ENCODE data around the gene MGAT4B. TPM values are rescaled to one million over a fixed set of nuclear protein-coding genes. Genes with fewer than 3 reads are reported as not detected.

MGAT4B gene
- total and polyA plus RNA-seq, 2 of the 13 experiments (the other 11 are each of a cell fraction or from before 2014, with no cell fraction given): 93.5 to 130 TPM

DNA sequence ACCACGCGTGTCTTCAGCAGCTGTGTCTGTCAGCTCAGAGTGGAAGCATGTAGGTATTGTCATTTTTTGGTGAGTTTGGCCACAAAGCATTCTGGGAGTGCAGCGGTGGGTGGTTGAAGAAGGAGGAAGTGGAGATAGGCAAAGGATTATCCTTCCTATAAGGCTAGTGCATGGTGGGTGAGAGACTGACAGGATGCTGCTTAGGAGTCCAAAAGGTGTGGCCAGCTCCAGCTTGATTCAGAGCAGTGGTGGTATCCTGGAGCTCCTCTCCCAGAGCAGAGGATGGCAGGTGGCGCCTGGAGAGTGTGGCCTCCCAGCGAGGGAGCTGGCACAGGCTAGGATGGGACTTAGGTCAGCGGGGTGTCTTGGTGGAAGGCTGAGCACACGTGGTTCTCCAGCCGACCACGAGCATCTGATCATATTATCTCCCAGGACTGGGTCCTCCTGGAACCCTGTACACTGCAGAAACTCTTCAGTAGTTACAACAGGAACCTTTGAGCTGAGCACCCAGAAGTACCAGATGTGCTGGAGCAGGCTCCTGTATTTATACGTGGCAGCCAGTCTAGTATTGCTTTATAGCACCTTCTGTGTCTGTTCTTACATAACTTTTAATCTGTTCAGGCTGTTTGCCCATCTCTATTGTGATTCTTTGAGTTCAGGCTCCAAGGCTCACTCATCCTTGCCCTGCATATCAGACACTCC, 44.4 kb downstream of the MGAT4B start (continued):
- TF ChIP-seq, protein P1, sequence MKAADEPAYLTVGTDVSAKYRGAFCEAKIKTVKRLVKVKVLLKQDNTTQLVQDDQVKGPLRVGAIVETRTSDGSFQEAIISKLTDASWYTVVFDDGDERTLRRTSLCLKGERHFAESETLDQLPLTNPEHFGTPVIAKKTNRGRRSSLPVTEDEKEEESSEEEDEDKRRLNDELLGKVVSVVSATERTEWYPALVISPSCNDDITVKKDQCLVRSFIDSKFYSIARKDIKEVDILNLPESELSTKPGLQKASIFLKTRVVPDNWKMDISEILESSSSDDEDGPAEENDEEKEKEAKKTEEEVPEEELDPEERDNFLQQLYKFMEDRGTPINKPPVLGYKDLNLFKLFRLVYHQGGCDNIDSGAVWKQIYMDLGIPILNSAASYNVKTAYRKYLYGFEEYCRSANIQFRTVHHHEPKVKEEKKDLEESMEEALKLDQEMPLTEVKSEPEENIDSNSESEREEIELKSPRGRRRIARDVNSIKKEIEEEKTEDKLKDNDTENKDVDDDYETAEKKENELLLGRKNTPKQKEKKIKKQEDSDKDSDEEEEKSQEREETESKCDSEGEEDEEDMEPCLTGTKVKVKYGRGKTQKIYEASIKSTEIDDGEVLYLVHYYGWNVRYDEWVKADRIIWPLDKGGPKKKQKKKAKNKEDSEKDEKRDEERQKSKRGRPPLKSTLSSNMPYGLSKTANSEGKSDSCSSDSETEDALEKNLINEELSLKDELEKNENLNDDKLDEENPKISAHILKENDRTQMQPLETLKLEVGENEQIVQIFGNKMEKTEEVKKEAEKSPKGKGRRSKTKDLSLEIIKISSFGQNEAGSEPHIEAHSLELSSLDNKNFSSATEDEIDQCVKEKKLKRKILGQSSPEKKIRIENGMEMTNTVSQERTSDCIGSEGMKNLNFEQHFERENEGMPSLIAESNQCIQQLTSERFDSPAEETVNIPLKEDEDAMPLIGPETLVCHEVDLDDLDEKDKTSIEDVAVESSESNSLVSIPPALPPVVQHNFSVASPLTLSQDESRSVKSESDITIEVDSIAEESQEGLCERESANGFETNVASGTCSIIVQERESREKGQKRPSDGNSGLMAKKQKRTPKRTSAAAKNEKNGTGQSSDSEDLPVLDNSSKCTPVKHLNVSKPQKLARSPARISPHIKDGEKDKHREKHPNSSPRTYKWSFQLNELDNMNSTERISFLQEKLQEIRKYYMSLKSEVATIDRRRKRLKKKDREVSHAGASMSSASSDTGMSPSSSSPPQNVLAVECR (CRISPR knock-in tag; IDR thresholded peaks at IDR 0.05; ENCODE audit: borderline replicate concordance): no peak
- TF ChIP-seq PTBP1 (IDR thresholded peaks at IDR 0.05; ENCODE audit: low read depth, low read length, poor library complexity, severe bottlenecking) (no peak), BCL6 (CRISPR knock-in tag; IDR thresholded peaks at IDR 0.05) (no peak), ZNF563 (CRISPR knock-in tag; IDR thresholded peaks at IDR 0.05) (no peak), KAT8 (CRISPR knock-in tag; IDR thresholded peaks at IDR 0.05) (0 out of 2 replicates have a peak, but pooled peaks have one; percentile 13), GLI4 (CRISPR knock-in tag; IDR thresholded peaks at IDR 0.05; ENCODE audit: borderline replicate concordance) (no peak), PHF21A (CRISPR knock-in tag; IDR thresholded peaks at IDR 0.05) (no peak), ZNF557 (CRISPR knock-in tag; IDR thresholded peaks at IDR 0.05) (no peak), MIER3 (CRISPR knock-in tag; IDR thresholded peaks at IDR 0.05; ENCODE audit: borderline replicate concordance) (no peak), XRCC5 (optimal IDR thresholded peaks at IDR 0.05; ENCODE audit: low read length) (no peak), NFE2L2 (IDR thresholded peaks at IDR 0.05; ENCODE audit: low read length) (no peak)
- TF ChIP-seq, protein P2, sequence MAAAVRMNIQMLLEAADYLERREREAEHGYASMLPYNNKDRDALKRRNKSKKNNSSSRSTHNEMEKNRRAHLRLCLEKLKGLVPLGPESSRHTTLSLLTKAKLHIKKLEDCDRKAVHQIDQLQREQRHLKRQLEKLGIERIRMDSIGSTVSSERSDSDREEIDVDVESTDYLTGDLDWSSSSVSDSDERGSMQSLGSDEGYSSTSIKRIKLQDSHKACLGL (CRISPR knock-in tag; IDR thresholded peaks at IDR 0.05): no peak
- TF ChIP-seq, protein P3, sequence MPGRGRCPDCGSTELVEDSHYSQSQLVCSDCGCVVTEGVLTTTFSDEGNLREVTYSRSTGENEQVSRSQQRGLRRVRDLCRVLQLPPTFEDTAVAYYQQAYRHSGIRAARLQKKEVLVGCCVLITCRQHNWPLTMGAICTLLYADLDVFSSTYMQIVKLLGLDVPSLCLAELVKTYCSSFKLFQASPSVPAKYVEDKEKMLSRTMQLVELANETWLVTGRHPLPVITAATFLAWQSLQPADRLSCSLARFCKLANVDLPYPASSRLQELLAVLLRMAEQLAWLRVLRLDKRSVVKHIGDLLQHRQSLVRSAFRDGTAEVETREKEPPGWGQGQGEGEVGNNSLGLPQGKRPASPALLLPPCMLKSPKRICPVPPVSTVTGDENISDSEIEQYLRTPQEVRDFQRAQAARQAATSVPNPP (CRISPR knock-in tag; IDR thresholded peaks at IDR 0.05): no peak
- TF ChIP-seq, protein P4, sequence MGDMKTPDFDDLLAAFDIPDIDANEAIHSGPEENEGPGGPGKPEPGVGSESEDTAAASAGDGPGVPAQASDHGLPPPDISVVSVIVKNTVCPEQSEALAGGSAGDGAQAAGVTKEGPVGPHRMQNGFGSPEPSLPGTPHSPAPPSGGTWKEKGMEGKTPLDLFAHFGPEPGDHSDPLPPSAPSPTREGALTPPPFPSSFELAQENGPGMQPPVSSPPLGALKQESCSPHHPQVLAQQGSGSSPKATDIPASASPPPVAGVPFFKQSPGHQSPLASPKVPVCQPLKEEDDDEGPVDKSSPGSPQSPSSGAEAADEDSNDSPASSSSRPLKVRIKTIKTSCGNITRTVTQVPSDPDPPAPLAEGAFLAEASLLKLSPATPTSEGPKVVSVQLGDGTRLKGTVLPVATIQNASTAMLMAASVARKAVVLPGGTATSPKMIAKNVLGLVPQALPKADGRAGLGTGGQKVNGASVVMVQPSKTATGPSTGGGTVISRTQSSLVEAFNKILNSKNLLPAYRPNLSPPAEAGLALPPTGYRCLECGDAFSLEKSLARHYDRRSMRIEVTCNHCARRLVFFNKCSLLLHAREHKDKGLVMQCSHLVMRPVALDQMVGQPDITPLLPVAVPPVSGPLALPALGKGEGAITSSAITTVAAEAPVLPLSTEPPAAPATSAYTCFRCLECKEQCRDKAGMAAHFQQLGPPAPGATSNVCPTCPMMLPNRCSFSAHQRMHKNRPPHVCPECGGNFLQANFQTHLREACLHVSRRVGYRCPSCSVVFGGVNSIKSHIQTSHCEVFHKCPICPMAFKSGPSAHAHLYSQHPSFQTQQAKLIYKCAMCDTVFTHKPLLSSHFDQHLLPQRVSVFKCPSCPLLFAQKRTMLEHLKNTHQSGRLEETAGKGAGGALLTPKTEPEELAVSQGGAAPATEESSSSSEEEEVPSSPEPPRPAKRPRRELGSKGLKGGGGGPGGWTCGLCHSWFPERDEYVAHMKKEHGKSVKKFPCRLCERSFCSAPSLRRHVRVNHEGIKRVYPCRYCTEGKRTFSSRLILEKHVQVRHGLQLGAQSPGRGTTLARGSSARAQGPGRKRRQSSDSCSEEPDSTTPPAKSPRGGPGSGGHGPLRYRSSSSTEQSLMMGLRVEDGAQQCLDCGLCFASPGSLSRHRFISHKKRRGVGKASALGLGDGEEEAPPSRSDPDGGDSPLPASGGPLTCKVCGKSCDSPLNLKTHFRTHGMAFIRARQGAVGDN (CRISPR knock-in tag; IDR thresholded peaks at IDR 0.05): peak; percentile 54
- TF ChIP-seq, protein P5, sequence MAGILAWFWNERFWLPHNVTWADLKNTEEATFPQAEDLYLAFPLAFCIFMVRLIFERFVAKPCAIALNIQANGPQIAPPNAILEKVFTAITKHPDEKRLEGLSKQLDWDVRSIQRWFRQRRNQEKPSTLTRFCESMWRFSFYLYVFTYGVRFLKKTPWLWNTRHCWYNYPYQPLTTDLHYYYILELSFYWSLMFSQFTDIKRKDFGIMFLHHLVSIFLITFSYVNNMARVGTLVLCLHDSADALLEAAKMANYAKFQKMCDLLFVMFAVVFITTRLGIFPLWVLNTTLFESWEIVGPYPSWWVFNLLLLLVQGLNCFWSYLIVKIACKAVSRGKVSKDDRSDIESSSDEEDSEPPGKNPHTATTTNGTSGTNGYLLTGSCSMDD (CRISPR knock-in tag; IDR thresholded peaks at IDR 0.05): no peak
- TF ChIP-seq, protein P6, sequence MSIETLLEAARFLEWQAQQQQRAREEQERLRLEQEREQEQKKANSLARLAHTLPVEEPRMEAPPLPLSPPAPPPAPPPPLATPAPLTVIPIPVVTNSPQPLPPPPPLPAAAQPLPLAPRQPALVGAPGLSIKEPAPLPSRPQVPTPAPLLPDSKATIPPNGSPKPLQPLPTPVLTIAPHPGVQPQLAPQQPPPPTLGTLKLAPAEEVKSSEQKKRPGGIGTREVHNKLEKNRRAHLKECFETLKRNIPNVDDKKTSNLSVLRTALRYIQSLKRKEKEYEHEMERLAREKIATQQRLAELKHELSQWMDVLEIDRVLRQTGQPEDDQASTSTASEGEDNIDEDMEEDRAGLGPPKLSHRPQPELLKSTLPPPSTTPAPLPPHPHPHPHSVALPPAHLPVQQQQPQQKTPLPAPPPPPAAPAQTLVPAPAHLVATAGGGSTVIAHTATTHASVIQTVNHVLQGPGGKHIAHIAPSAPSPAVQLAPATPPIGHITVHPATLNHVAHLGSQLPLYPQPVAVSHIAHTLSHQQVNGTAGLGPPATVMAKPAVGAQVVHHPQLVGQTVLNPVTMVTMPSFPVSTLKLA (IDR thresholded peaks at IDR 0.05): peak; percentile 66

Data from HepG2 (cell line).